Stimulated activated CD4-positive, alpha-beta T cell treated with anti-CD3 and anti-CD28 coated beads, Interleukin-15, amount 100 ng/mL, for 48 hours (primary cell): Measurements from ENCODE around the gene FAM117A.

Source experiments
- DNase-seq, 2 donors: peaks; one replicate each; pipeline ENCODE4 v3.0.0-alpha.2; 2020; ENCODE audit warnings: low read depth in 2 of 2

Gene FAM117A

GRCh38 chr17:49763735-49764558, at the start of gene FAM117A:
TSS of gene FAM117A (minus strand) at chr17:49764131. CDS start at chr17:49764087, 44 bp downstream.
- peak; percentile 96 to 97 for DNase-seq

GRCh38 chr17:49809056-49809455, 45.1 kb upstream of the FAM117A start:
- no peak for DNase-seq

- no peak for DNase-seq
These were observed 34.8 kb upstream of the FAM117A start for GRCh38 chr17:49798738-49799137.

- no peak for DNase-seq
These were observed 34.3 kb upstream of the FAM117A start for GRCh38 chr17:49798182-49798581.

GRCh38 chr17:49795372-49795771, 31.4 kb upstream of the FAM117A start:
- DNase-seq = no peak

- DNase-seq = no peak
These were observed 29.4 kb upstream of the FAM117A start for GRCh38 chr17:49793309-49793708.

GRCh38 chr17:49789243-49789578, 25.3 kb upstream of the FAM117A start:
- DNase-seq = no peak

- peak; percentile 99 for DNase-seq
These were observed 24.7 kb upstream of the FAM117A start, which contains the start of gene KAT7 for GRCh38 chr17:49788478-49789242. TSS of gene KAT7 (plus strand) at chr17:49788681. CDS start at chr17:49788835, 154 bp downstream.

GRCh38 chr17:49787884-49788477, 24.1 kb upstream of the FAM117A start:
- DNase-seq = no peak

- no peak for DNase-seq
These were observed 20.7 kb upstream of the FAM117A start for GRCh38 chr17:49784636-49785035.

GRCh38 chr17:49783791-49784190, 19.9 kb upstream of the FAM117A start:
- DNase-seq = no peak

GRCh38 chr17:49783071-49783715, 19.3 kb upstream of the FAM117A start:
- no peak for DNase-seq

GRCh38 chr17:49779739-49780231, 15.9 kb upstream of the FAM117A start:
- DNase-seq = no peak

GRCh38 chr17:49779156-49779738, 15.3 kb upstream of the FAM117A start:
- DNase-seq = no peak

- DNase-seq = no peak
These were observed 13.6 kb upstream of the FAM117A start for GRCh38 chr17:49777563-49777962.

GRCh38 chr17:49776551-49777300, 12.8 kb upstream of the FAM117A start:
- DNase-seq = no peak

GRCh38 chr17:49775546-49776260, 11.8 kb upstream of the FAM117A start:
- DNase-seq = no peak

GRCh38 chr17:49766918-49767530, 3.1 kb upstream of the FAM117A start:
- DNase-seq = no peak

- no peak for DNase-seq
These were observed 739 bp upstream of the FAM117A start for GRCh38 chr17:49764559-49765180.
